Coronary artery (tissue), 2 donors: Measurements from ENCODE around the gene DNAAF5.

ENCODE experiments used
- DNase-seq: peaks from one replicate; pipeline ENCODE4 v3.0.0-alpha.2; 2017; ENCODE audit warnings: low spot score
- H3K27ac ChIP-seq, 2 donors: fragments of 200-600 bp; sonication (generic); one replicate each; pipeline ENCODE4 v1.5.1; 2016 to 2019
- H3K4me3 ChIP-seq: fragments of 200-600 bp; sonication (generic); 2 replicates; pipeline ENCODE4 v1.5.1; 2016; ENCODE audit warnings: mild to moderate bottlenecking, moderate library complexity
- TF ChIP-seq, protein P1 (sequence below): fragments of 200-600 bp; sonication (generic); IDR thresholded peaks from one replicate; pipeline ENCODE4 v1.5.1; 2019; ENCODE audit warnings: antibody characterized with exemption

DNAAF5 gene

DNA sequence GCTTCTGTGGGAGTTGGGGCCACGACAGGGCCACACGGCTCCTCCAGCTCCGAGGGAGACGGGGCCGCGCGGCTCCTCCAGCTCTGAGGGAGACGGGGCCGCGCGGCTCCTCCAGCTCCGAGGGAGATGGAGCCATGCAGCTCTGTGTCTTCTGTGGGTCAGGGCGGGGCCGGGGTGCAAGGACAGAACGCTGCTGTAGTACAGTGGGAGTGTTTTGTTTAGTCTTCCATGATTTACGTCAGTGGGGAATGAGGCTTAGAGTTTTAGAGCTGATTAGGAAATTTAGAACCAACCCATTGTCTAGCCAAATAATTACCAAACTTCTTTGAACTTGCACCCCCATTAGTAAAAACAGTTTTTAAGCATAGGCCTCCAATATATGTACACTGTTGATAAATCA lies 33.5 kb downstream of the DNAAF5 start:
- TF ChIP-seq, protein P1, sequence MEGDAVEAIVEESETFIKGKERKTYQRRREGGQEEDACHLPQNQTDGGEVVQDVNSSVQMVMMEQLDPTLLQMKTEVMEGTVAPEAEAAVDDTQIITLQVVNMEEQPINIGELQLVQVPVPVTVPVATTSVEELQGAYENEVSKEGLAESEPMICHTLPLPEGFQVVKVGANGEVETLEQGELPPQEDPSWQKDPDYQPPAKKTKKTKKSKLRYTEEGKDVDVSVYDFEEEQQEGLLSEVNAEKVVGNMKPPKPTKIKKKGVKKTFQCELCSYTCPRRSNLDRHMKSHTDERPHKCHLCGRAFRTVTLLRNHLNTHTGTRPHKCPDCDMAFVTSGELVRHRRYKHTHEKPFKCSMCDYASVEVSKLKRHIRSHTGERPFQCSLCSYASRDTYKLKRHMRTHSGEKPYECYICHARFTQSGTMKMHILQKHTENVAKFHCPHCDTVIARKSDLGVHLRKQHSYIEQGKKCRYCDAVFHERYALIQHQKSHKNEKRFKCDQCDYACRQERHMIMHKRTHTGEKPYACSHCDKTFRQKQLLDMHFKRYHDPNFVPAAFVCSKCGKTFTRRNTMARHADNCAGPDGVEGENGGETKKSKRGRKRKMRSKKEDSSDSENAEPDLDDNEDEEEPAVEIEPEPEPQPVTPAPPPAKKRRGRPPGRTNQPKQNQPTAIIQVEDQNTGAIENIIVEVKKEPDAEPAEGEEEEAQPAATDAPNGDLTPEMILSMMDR, result no peak
- H3K27ac ChIP-seq, result no peak overlapping the region
- DNase-seq, result no peak
- H3K4me3 ChIP-seq, result no peak overlapping the region

DNA sequence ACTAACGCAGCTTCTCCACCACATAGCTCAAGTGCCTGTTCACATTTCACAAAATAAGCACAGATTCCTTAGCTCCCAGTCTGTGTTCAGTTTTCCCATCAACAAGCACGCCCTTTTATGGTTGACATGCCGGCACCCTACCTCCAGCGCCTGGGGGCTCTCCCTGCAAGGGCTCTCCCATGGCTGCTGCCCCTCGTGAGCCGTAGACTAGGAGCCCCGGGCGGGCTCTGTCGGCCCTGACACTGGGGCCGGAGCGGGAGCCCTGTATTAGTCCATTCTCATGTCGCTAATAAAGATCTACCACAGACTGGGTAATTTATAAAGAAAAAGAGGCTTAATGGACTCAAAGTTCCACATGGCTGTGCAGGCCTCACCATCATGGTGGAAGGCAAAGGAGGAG lies 34.6 kb downstream of the DNAAF5 start:
- no peak for DNase-seq
- no peak overlapping the region for H3K27ac ChIP-seq
- TF ChIP-seq, protein P1, result no peak
- H3K4me3 ChIP-seq, result no peak overlapping the region

DNA sequence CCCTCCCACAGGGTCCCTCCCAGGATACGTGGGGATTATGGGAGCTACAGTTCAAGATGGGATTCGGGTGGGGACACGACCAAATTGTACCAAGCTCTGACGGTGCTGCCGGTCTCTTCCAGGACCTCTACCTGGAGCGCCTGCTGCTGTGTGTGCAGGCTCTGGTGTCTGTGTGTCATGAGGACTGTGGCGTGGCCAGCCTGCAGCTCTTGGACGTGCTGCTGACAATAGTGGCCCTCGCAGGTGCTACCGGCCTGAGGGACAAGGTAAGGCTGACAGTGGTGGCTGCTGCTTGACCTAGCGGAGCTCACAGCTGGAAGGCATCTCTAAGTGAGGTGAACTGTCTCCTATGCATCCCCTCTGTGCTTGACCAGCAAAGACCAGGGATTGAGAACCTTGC lies 35.1 kb downstream of the DNAAF5 start:
- Histone ChIP-seq H3K27ac (no peak overlapping the region), H3K4me3 (no peak overlapping the region)
- no peak for DNase-seq
- TF ChIP-seq, protein P1, result no peak

DNA sequence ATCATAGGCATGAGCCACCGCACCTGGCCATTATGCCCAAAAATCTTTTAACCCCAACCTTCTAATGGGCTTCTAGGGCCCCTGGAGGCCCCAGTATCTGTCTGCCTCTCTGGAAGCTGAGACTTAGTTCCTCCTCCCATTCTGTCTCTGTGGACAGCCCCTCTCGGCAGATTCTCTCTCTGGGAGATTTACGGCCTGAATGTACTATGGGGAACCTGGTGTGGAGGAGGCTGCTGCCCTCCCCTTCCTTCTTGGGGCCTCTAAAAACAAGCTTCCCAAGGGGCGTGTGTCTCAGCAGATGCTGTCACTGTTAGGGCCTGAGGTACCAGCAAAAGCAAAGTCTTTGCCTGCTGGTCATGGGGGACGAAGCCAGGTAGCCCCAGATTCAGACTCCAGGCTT lies 36.4 kb downstream of the DNAAF5 start:
- TF ChIP-seq, protein P1, result no peak
- no peak for DNase-seq

DNA sequence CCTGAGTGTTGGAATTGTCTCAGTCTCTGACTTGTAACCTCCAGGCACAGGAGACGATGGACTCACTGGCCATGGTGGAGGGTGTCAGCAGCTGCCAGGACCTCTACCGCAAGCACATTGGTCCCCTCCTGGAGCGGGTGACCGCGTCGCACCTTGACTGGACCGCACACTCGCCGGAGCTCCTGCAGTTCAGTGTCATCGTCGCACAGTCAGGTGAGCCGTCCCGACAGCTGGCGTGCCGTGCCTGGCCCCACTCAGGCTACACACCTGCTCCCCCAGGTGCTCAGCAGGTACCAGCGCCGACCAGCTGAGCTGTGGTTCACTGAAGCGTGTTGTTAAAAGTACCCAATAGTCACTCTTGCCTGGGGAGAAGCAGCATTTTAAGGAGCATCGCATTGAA lies 37.3 kb downstream of the DNAAF5 start:
- Histone ChIP-seq H3K27ac (no peak overlapping the region), H3K4me3 (no peak overlapping the region)
- DNase-seq, result no peak
- TF ChIP-seq, protein P1, result no peak

More for the DNA sequence above, 36.4 kb downstream of the DNAAF5 start:
- Histone ChIP-seq H3K4me3 (no peak overlapping the region), H3K27ac (no peak overlapping the region)

DNA sequence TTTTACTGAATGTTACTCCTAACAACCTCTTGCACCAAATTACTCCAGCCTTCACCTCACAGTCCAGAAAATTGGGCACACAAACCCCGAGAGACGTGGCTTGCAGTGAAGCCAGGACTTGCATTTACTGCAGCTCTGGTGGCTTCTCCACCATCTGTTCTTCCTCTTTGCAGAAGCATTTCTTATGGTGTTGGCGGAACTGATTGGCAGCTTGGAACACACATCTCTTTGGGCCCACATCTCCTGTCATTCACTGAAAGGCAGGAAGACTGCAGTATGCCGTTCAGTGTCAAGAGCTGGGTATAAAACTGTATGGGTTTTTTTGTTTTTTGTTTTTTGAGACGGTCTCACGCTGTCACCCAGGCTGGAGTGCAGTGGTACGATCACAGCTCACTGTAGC lies 38.9 kb downstream of the DNAAF5 start:
- no peak overlapping the region for H3K27ac ChIP-seq
- H3K4me3 ChIP-seq, result no peak overlapping the region
- DNase-seq, result no peak
- TF ChIP-seq, protein P1, result no peak

DNA sequence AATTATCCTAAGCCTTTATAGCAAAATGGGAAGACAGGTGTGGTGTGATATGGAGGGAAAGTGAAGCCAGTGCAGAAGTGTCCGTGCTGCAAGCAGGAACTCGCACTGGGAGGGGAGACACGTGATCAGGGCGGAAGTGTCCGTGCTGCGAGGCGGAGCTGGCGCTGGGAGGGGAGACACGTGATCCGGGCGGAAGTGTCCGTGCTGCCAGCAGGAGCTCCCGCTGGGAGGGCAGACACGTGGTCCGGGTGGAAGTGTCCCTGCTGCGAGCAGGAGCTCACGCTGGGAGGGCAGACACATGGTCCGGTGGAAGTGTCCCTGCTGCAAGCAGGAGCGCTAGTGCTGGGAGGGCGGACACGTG lies 41.1 kb downstream of the DNAAF5 start:
- no peak for DNase-seq
- Histone ChIP-seq H3K27ac (no peak overlapping the region), H3K4me3 (no peak overlapping the region)
- TF ChIP-seq, protein P1, result no peak
